ES-I3 (cell line): ENCODE results near the gene FICD.
A peak's percentile ranks its signal among the peaks of the same experiment; 100 is the strongest.
"Not testable (repeated sequence)": the region's sequence is repeated elsewhere in the genome, so short reads cannot be mapped to it uniquely, and the experiment has no call there.

Experiments used
- H3K36me3 ChIP-seq: 2 replicates; pipeline ENCODE4 v1.6.1; 2013; ENCODE audit warnings: mild to moderate bottlenecking, low read length, control low read depth, moderate library complexity; ENCODE audit not compliant: insufficient read depth
- H3K4me1 ChIP-seq: 2 replicates; pipeline ENCODE4 v1.6.1; 2013; ENCODE audit warnings: mild to moderate bottlenecking, control low read depth, low read length; ENCODE audit not compliant: insufficient read depth
- H3K9ac ChIP-seq: 2 replicates; pipeline ENCODE4 v1.6.1; 2013; ENCODE audit warnings: low read depth, mild to moderate bottlenecking, low read length, moderate library complexity
- H3K9me3 ChIP-seq: 2 replicates; pipeline ENCODE4 v1.6.1; 2013; ENCODE audit warnings: mild to moderate bottlenecking, low read length, moderate library complexity; ENCODE audit not compliant: control insufficient read depth, insufficient read depth

FICD gene

DNA sequence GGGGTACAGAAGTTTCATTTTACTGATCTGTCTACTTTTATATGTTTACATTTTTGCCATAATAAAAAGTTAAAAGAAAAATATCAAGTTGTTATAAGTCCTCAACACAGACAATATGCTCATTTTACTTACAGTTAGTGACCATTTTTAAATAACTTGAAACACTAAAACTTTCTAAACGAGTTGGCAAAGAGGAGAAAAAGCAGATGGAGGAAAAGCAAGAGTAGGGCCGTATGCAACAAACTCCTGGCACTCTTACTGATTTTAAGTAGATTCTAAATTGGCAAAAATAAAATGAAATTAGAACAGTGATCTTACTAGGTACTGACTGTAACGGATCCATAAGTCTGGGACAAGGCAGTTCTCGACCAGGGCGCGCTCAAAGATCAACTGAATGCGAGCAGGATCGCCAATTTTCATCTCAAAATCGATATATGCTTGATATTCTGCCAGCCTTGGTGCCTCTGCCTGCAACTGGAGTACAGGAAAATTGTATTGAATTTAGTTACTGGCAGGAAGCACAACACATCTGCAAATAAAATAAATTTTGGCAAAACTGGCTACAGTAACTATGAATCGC is 23.6 kb downstream of the FICD start:
- Histone ChIP-seq H3K4me1 (no peaks in the 10 kb centered on the region), H3K36me3 (peaks cover 30% of the 10 kb centered on the region), H3K9me3 (no peaks in the 10 kb centered on the region)

DNA sequence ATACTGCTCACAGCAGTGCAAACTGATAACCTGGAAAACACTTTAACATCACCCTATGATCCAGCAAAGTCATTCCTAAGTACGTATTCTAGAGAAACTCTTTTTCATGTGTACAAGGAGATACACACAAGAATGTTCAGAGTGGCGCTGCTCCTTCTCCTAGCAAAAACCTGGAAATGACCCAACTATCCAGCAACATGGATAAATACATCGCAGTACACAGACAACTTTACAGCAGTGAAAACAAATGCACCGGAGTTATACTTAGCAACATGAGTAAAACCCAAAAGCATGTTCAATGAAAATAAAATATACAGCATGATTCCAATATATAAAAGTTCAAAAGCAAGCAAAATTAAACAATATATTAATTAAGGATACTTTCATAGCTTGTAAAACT is 27.2 kb downstream of the FICD start:
- no peak overlapping the region for H3K9ac ChIP-seq

More for the DNA sequence above, 23.6 kb downstream of the FICD start:
- no peak overlapping the region for H3K9ac ChIP-seq

DNA sequence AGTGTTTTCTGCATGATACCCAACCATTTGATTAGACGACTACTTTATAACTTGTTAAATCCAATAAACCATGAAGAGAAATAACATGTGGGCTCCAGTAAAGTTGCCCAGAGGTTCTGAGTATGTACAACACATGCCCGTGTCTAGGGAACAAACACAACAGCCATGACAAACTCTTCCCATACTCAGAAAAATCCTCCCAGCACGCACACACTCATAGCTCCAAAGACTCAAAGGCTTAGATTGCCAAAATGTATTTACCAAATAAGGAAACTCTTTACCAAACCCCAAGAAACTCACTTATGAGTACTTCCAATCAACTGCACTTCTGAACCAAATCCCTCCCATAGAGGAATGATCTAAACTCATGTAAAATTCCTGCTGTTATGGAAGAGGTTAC is 28.6 kb downstream of the FICD start:
- H3K9me3 ChIP-seq, result no peaks in the 10 kb centered on the region
- H3K9ac ChIP-seq, result no peak overlapping the region
- H3K4me1 ChIP-seq, result no peaks in the 10 kb centered on the region
- peaks cover 33% of the 10 kb centered on the region for H3K36me3 ChIP-seq

More for the DNA sequence above, 27.2 kb downstream of the FICD start:
- no peaks in the 10 kb centered on the region for H3K4me1 ChIP-seq
- H3K9me3 ChIP-seq, result no peaks in the 10 kb centered on the region
- peaks cover 31% of the 10 kb centered on the region for H3K36me3 ChIP-seq

DNA sequence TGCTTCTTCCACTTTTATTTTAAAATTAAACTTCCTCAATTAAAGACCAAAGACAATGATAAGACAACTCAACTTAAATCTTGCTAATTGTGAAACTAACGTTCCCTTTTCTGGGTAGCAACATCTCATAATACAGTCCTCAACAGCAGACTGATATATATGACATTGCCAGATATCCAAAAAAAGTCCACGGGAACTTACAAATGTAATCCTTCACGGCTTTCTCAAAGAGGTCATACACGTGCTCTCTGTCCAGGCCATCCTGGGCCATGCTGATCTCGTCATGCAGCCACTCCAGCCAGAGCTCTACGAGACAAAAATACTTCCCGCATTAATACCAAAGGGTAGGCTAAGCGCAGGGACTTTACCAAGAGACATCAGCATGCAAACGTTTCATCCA is 32.6 kb downstream of the FICD start:
- H3K36me3 ChIP-seq, result peaks cover 29% of the 10 kb centered on the region
- no peaks in the 10 kb centered on the region for H3K9me3 ChIP-seq
- no peak overlapping the region for H3K9ac ChIP-seq
- H3K4me1 ChIP-seq, result no peaks in the 10 kb centered on the region

DNA sequence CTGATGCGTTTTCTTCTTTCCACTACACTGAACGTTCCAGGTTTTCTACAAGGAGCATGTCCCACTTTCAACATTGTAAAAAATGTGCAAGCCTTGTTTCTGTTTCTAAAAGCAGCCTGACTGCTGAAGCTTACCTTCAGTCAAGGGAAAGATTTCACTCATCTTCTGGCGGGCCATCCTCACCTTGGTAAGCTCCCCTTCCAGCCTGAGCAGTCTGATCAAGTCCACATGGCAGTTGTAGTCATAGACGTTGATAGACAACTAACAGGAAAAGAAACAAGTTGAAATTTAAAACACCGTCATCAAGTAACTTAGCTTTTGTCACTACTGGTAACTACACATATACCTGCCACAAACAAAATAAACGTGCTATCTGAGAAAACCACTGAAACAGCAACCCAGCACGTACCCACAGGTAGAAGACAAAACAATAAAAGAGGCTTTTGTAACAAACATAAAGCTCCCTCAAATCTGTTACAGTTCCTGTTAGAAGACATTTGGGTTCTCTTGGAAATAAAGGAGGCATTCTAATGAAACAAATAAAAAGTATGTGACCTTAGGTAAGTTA is 34.0 kb downstream of the FICD start:
- Histone ChIP-seq H3K9ac (no peak overlapping the region), H3K36me3 (peaks cover 22% of the 10 kb centered on the region), H3K4me1 (no peaks in the 10 kb centered on the region), H3K9me3 (no peaks in the 10 kb centered on the region)

DNA sequence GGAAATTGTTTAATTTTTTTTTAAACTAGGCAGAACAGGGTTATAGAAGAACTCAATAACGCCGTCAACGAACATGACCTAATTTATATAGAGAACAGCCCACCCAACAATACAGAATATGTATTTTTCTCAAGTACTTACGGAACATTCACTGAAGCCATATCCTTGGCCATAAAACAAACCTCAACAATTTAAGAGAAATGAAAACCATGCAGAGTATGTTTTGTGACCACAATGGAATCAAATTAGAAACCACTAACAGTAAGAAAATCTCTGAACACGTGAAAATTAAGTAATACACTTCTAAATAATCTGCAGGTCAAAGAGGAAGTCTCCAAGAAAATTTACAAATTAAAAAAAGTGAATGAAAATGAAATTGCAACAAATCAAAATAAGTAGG is 36.5 kb downstream of the FICD start:
- peaks cover 13% of the 10 kb centered on the region for H3K36me3 ChIP-seq

DNA sequence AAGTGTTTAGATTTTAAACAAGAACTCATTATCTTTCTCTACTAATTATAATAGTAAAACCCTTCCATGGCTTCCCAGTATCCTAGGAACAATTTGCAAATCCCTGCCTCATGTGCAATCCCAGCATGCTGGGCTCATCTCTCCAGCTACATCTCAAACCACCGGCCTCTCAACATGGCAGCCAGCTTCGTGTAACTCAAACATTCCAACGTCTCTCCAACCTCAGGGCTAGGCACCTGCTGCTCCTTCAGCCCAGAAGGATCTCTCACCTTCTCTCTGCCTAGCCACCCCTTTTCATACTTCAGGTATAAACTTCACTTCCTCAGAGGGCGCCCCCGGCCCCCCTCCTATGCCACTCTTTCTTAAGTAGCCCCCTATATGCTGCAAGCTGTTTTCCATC is 38.7 kb downstream of the FICD start:
- H3K9ac ChIP-seq, result no peak overlapping the region
- no peaks in the 10 kb centered on the region for H3K9me3 ChIP-seq
- no peaks in the 10 kb centered on the region for H3K4me1 ChIP-seq
- H3K36me3 ChIP-seq, result no peaks in the 10 kb centered on the region; the same call in 1 of the 2 replicates

More for the DNA sequence above, 36.5 kb downstream of the FICD start:
- Histone ChIP-seq H3K4me1 (no peaks in the 10 kb centered on the region), H3K9me3 (no peaks in the 10 kb centered on the region), H3K9ac (no peak overlapping the region)

DNA sequence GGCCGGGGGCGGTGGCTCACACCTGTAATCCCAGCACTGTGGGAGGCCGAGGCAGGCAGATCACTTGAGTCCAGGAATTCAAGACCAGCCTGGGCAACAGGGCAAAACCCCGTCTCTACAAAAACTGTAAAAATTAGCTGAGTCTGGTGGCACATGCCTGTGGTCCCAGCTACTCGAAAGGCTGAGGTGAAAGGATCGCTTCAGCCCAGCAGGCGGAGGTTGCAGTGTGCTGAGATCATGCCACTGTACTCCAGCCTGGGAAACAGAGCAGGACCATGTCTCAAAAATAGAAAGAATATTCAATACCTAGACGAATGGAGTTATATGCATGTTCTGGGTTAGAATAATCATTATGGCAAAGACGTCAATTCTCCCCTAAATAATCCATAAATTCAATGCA is 40.3 kb downstream of the FICD start:
- not testable (repeated sequence) for H3K9me3 ChIP-seq, H3K36me3 ChIP-seq, H3K9ac ChIP-seq, H3K4me1 ChIP-seq

DNA sequence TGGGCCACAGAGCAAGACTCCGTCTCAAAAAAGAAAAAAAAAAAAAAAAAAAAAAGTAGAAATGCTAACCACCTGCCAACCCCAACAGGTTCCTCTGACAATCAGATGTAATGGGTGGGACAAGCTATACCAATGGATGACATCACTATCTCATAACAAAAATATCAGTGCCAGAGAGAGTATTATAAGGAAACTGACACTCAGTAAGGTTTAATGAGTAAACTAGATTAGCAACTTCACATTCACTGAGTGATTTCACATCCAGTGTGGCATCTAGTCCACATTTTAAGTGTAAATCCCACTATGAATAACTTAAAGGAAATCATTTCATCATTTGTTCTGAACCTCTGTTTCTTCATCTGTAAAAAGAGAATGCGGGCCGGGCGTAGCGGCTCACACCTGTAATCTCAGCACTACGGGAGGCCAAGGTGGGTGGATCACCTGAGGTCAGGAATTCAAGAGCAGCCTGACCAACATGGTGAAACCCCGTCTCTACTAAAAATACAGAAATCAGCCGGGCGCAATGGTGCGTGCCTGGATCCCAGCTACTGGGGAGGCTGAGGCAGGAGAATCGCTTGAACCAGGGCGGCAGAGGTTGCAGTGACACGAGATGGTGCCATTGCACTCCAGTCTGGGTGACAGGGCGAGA is 44.1 kb downstream of the FICD start:
- H3K4me1 ChIP-seq, result 0 out of 2 replicates have a peak, but pooled peaks cover 4% of the 10 kb centered on the region
- H3K9me3 ChIP-seq, result no peaks in the 10 kb centered on the region
- peaks cover 2% of the 10 kb centered on the region for H3K36me3 ChIP-seq
- no peak overlapping the region for H3K9ac ChIP-seq

DNA sequence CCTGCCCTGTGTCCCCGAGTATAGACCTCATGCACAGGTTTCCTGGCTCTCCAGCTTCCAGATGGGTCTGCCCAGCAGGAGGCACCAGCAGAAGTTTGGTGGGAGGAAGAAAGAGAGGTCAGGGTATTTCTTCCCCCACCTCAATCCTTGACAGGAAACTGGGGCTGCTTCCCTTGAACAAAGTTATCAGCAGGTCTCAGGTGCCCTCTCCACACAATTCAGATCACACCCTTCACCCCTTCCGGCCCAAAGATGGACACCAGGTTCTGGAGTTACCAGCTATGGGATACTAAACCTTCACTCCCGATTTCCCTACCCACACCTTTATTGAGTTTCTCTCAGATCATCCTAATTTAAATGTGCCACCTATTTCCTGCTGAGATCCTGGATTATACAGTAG is 44.7 kb downstream of the FICD start:
- Histone ChIP-seq H3K9ac (peak overlapping the region; percentile 94), H3K36me3 (peaks cover 8% of the 10 kb centered on the region), H3K9me3 (no peaks in the 10 kb centered on the region), H3K4me1 (0 out of 2 replicates have a peak, but pooled peaks cover 4% of the 10 kb centered on the region)

DNA sequence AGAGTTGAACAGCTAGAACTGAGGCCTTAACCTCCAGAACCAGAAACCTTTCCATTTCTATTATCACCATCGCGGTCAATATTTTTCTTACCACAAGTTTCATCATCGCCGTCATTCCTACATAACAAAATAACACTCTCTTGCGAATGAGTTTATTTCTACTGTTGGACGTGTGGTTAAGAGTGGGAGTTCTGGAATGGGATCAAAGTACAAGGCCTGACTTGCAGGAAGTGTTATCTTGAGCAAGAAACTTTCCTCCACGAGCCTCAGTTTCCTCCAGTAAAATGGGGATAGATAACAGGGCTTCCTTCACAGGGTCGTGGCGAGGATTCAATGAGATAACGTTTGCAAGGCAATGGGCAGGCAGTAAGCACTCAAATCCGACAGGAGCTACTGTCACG is 45.2 kb downstream of the FICD start:
- Histone ChIP-seq H3K4me1 (0 out of 2 replicates have a peak, but pooled peaks cover 4% of the 10 kb centered on the region), H3K36me3 (peaks cover 14% of the 10 kb centered on the region), H3K9ac (peak overlapping the region; percentile 94)

DNA sequence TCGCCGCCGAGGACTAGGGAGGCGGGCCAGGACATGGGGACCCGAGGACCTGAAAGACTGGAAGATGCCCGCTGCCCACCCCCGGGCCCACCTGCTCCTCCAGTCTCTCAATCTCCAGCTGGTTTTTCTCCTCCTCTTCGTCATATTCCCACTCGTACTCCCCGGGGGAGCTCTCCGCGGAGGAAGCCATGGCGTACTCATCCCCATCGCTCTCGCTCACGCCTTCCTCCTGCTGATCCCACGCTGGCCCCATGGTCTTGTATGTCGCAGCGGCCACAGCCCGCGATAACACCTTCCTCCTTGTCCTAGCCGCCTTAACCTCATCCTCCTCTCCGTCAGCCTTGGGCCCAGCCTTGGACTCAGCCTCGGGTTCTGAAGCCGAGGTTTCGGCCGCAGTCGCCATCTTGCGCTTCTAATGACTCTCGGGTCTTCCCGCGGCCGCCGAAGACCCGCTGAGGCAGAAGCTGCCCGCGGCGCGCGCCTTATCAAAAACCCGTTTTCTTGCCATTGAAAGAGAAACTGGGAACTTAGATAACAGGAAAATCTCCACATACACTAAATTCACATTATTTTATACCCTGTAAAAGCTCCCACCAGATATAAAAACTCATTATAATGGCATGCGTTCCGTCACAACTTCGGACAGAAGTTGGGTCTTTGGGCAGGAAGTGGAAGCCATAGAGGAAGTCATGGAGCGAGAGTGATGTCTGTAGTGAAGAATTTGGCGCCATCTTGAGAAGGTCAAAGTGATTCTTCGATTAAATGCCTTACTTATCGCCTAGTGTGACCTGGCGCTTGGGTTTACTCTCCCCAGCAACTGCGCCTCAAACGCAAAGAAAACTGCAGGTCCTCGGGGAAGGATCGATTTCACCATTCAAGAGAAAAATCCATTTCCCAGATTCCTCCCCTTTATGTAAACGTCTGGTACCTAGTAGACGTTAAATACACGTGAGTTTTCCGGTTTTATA is 46.0 kb downstream of the FICD start, which contains the start of gene SART3:
SART3 (minus strand) TSS at position 422 of the 968 bp plus-strand sequence; CDS start at position 403, 19 bp downstream.
- Histone ChIP-seq H3K4me1 (0 out of 2 replicates have a peak, but pooled peaks cover 4% of the 10 kb centered on the region), H3K9me3 (no peaks in the 10 kb centered on the region), H3K9ac (peak within 1 kb of the TSS; percentile 94), H3K36me3 (peaks cover 14% of the 10 kb centered on the region)

More for the DNA sequence above, 45.2 kb downstream of the FICD start:
- H3K9me3 ChIP-seq, result no peaks in the 10 kb centered on the region

DNA sequence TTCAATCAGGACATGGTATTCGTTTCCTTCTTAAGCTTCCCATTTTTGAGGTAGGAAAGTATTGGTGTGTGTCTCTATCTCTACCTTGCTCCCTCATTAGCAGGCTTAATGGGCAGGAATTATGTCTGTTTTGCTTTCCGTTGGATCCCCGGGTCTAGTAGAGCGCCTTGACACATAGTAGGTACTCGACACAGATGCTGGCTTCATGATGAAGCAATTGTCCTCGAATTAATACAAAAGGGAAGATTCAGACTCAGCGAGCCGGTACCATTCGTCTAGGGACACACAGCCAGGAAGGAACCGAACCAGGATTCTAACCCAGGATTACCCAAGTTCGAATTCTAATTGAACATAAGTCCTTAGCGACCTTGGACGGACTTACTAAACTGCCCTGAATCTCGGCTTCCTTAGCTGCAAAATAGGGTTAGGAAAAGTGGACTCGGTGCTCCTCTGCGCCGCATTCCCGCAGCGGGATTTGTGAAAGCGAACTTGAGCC is 46.8 kb downstream of the FICD start:
- Histone ChIP-seq H3K4me1 (0 out of 2 replicates have a peak, but pooled peaks cover 4% of the 10 kb centered on the region), H3K9me3 (no peaks in the 10 kb centered on the region), H3K9ac (peak overlapping the region; percentile 94), H3K36me3 (peaks cover 14% of the 10 kb centered on the region)
